Body of pancreas (tissue), 4 donors: ENCODE measurements around the gene ERRFI1.

ENCODE experiments used
- CTCF ChIP-seq, 7 experiments: fragments of 450-650 bp in 4 of 7; fragments of 200-600 bp in 3 of 7; sonication (generic) in 3 of 7; IDR thresholded peaks; one replicate each; pipeline ENCODE4 v1.5.1; 2016 to 2019; ENCODE audit warnings: antibody characterized with exemption in 7 of 7
- POLR2A ChIP-seq, 3 donors: fragments of 450-650 bp; IDR thresholded peaks; one replicate each; pipeline ENCODE4 v1.6.1; 2016; ENCODE audit warnings: antibody characterized with exemption in 3 of 3, mild to moderate bottlenecking in 2 of 3

DNA sequence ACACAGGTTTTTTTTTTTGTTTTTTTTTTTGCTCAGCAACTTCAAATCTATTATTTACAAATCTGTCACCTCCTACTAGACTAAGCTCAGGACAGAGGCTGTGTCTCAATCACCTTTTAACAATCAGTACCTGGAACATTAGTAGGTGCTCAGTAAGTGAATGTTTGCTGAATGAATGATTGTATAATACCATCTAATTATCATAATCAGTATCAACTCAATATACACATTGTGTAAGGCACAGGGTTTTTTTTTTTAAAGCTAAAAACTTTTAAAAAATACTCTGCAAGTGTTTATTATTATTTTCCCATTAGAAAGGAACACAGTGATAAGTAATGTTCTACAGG, 9.2 kb downstream of the ERRFI1 start:
- TF ChIP-seq CTCF (IDR thresholded peaks at IDR 0.05) (no peak), POLR2A (IDR thresholded peaks at IDR 0.05) (no peak)
